Omental fat pad (tissue), 4 donors: ENCODE results near the gene CTAG2. TPM values are rescaled to one million over a fixed set of nuclear protein-coding genes. Genes with fewer than 3 reads are reported as not detected.
"Not testable (repeated sequence)": the region's sequence is repeated elsewhere in the genome, so short reads cannot be mapped to it uniquely, and the experiment has no call there.

ENCODE experiments used
- ATAC-seq: fragments of 150-250 bp; one replicate; pipeline ENCODE4 v1.9.1; 2016; ENCODE audit warnings: mild to moderate bottlenecking, moderate library complexity; ENCODE audit not compliant: low FRiP score
- DNase-seq: peaks from one replicate; pipeline ENCODE4 v3.0.0-alpha.2; 2019; ENCODE audit warnings: low spot score
- total RNA-seq, 4 donors: library from RNA; depleted of rRNA; stranded (reverse); fragments of >200 nt; gene quantifications; one replicate each; pipeline ENCODE4 v1.1.0, GENCODE V29; 2016
- TF ChIP-seq, protein P1 (sequence below), 3 donors: fragments of 450-650 bp; IDR thresholded peaks; one replicate each; pipeline ENCODE4 v1.5.1; 2016 to 2017; ENCODE audit warnings: antibody characterized with exemption in 3 of 3, mild to moderate bottlenecking in 3 of 3, moderate library complexity in 2 of 3

The CTAG2 gene
- total RNA-seq, 4 donors from 2014 or later, result not detected

DNA sequence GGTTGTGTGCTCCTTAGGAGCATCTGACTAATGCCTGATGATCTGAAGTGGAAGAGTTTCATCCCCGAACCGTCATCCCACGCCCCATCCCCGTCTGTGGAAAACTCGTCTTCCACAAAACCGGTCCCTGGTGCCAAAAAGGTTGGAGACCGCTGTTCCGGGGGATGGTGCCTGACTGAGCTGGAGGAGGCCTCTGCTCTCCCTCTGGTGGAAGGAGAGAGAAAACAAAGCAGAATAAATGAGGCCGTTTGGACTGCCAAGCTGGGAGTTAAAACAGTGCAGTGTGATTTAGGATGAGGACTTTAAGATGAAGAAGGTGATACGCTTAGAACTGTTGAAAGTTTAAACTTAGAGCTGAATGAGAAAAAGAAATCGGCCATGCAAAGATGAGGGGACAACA, 19.7 kb downstream of the CTAG2 start:
- DNase-seq, ATAC-seq: not testable (repeated sequence)

GRCh38 chrX:154630949-154631348, 22.4 kb downstream of the CTAG2 start:
- DNase-seq, ATAC-seq: not testable (repeated sequence)

DNA sequence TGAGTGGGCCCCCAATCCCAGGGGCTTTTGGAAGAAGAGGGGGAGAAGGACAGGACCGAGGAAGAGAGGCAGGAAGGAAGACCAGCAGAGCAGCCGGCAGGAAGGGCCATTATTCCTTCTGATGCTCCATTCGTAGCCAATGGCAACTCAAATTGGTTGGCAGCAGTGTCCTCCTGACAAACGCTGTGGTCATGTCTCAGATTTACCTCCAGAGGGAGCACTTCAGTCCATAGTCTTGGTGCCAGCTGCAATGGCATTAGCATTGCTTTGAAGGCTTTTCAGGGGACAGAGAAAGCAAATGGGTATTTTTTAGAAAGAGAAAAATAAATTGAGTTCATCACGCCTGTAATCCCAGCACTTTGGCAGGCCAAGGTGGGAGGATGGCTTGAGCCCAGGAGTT, 24.4 kb downstream of the CTAG2 start:
- not testable (repeated sequence) for ATAC-seq, DNase-seq

- ATAC-seq, DNase-seq: not testable (repeated sequence)
Measured at GRCh38 chrX:154620767-154621414, 32.5 kb downstream of the CTAG2 start.

DNA sequence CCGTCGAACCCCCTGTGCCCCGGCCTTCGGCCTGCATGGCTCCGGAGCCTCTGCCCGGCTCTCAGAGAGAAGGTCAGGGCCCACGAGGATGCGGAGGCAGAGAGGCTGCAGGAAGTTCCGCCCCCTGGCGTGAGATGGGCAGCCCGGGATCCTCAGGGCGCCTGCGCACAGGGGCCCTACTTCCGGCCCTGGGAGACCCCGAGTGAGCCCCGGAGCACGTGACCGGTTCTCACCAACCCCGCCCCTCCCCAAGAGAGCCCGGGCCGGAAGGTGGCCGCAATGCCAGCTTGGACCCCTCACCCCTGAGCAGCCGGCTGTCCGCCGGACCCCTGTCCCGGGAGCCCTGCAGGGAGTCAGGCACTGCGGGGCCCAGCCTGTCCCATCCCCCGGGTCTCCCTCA, 34.2 kb downstream of the CTAG2 start, which contains the start of gene CTAG1B:
CTAG1B (minus strand) TSS at position 101 of the 400 bp plus-strand sequence; CDS start at position 37, 64 bp downstream.
- ATAC-seq, DNase-seq: not testable (repeated sequence)

DNA sequence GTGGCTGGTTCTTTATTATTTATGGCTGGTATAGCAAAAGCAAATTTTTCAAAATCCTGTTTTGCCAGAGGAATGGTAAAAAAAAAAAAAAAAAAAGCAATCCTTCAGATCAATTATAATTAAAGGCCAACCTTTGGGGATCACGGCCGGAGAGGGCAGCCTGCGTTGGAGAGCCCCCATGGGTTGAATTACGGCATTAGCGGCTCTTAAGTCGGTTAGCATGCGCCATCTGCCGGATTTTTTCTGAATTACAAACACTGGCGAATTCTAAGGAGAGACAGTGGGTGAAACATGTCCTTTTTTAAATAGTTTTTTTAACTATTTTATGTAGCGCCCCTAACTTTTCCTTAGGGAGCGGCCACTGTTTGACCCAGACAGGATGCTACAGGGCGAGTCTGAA, 39.8 kb downstream of the CTAG2 start:
- not testable (repeated sequence) for DNase-seq, ATAC-seq

GRCh38 chrX:154611146-154611545, 42.2 kb downstream of the CTAG2 start:
- DNase-seq, ATAC-seq: not testable (repeated sequence)

DNA sequence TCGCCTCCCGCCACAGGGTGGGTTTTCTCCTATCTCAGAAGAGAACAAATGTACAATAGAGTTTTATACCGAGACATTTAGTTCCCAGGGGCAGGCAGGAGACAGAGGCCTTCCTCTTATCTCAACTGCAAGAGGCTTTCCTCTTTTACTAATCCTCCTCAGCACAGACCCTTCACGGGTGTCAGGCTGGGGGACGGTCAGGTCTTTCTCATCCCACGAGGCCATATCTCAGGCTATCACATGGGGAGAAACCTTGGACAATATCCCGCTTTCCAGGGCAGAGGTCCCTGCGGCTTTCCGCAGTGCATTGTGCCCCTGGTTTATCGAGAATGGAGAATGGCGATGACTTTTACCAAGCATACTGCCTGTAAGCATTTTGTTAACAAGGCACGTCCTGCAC, 44.6 kb downstream of the CTAG2 start:
- DNase-seq, result not testable (repeated sequence)

DNA sequence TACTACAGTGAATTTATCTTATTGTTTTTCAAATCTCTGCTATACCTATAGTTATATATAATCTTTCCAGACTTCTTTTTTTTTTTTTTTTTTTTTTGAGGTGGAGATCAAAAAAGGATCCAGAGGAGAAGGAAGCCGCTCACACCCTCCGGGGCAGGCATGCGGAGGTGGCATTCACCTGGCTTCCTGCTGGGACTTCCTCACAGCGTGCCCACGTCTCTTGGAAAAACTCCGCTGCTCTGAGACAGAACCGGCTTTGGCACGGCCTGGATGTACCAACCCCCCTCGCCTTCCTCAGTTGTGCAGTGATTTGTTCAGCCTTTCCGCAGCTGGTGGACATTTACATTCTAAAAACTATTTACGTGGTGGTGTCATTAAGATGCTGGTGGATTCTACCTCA, 45.4 kb downstream of the CTAG2 start:
- not testable (repeated sequence) for DNase-seq, ATAC-seq

More for the DNA sequence above, 44.6 kb downstream of the CTAG2 start:
- not testable (repeated sequence) for ATAC-seq

GRCh38 chrX:154607370-154607769, 46.0 kb downstream of the CTAG2 start:
- DNase-seq (no peak), ATAC-seq (no peak)

DNA sequence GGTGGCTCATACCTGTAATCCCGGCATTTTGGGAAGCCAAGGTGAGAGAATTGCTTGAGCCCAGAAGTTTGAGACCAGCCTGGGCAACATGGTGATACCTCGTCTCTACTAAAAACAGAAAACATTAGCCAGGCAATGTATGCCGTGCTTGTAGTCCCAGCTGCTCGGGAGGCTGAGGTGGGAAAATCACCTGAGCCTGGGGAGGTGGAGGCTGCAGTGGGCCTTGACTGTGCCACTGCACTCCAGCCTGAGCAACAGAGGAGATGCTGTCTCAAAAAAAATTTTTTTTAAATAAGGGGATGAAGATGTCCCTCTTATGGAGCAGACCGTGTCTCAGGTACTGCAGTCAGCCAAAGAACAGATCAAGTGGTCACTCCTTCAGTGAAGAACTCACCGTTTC, 47.8 kb downstream of the CTAG2 start:
- no peak for DNase-seq
- TF ChIP-seq, protein P1, sequence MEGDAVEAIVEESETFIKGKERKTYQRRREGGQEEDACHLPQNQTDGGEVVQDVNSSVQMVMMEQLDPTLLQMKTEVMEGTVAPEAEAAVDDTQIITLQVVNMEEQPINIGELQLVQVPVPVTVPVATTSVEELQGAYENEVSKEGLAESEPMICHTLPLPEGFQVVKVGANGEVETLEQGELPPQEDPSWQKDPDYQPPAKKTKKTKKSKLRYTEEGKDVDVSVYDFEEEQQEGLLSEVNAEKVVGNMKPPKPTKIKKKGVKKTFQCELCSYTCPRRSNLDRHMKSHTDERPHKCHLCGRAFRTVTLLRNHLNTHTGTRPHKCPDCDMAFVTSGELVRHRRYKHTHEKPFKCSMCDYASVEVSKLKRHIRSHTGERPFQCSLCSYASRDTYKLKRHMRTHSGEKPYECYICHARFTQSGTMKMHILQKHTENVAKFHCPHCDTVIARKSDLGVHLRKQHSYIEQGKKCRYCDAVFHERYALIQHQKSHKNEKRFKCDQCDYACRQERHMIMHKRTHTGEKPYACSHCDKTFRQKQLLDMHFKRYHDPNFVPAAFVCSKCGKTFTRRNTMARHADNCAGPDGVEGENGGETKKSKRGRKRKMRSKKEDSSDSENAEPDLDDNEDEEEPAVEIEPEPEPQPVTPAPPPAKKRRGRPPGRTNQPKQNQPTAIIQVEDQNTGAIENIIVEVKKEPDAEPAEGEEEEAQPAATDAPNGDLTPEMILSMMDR (IDR thresholded peaks at IDR 0.05), result no peak
- ATAC-seq, result no peak

More at GRCh38 chrX:154607370-154607769, 46.0 kb downstream of the CTAG2 start:
- TF ChIP-seq, protein P1 (IDR thresholded peaks at IDR 0.05), result no peak

- TF ChIP-seq, protein P1 (IDR thresholded peaks at IDR 0.05), result no peak
- DNase-seq (no peak), ATAC-seq (peak; percentile 53)
Measured at GRCh38 chrX:154603438-154604430, 49.6 kb downstream of the CTAG2 start.
